ENCODE measurements around the gene PTPDC1.

GRCh38 chr9:94145640-94146039 is 61.4 kb downstream of the PTPDC1 start:
- TF ChIP-seq, protein P1, sequence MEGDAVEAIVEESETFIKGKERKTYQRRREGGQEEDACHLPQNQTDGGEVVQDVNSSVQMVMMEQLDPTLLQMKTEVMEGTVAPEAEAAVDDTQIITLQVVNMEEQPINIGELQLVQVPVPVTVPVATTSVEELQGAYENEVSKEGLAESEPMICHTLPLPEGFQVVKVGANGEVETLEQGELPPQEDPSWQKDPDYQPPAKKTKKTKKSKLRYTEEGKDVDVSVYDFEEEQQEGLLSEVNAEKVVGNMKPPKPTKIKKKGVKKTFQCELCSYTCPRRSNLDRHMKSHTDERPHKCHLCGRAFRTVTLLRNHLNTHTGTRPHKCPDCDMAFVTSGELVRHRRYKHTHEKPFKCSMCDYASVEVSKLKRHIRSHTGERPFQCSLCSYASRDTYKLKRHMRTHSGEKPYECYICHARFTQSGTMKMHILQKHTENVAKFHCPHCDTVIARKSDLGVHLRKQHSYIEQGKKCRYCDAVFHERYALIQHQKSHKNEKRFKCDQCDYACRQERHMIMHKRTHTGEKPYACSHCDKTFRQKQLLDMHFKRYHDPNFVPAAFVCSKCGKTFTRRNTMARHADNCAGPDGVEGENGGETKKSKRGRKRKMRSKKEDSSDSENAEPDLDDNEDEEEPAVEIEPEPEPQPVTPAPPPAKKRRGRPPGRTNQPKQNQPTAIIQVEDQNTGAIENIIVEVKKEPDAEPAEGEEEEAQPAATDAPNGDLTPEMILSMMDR (IDR thresholded peaks at IDR 0.05): no peak
- TF ChIP-seq EP300 (IDR thresholded peaks at IDR 0.05) (no peak), POLR2AphosphoS5 (IDR thresholded peaks at IDR 0.05) (no peak)
